ENCODE measurements around the gene P2RY4.
"Not testable (repeated sequence)": the region's sequence is repeated elsewhere in the genome, so short reads cannot be mapped to it uniquely, and the experiment has no call there.

The P2RY4 gene

DNA sequence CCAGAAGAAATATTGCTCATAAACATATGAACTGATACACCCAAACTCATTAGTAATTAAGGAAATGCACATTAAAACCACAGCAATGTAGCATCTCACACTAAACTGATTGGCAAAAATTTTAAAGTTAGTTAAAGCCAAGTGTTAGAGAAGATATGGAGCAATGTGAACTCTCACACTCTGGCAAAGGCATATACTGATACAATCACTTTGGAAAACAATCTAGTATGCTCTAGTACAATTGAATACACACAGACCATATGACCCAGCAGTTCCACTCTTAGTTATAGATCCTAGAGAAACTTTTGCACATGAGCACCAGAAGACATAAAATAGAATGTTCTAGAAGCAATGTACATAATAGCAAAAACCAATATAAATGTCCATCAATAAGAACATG, 34.0 kb downstream of the P2RY4 start:
- Histone ChIP-seq H3K36me3 (replicated peaks) (no peaks in the 10 kb centered on the region), H3K27me3 (ENCODE audit: low read depth) (no peaks in the 10 kb centered on the region), H3K9me3 (no peaks in the 10 kb centered on the region), H3K4me3 (no peak overlapping the region), H3K4me1 (no peaks in the 10 kb centered on the region)
- in situ Hi-C loops (cut with MboI; ENCODE audit: low sequenced_read_pairs), result no loop called here
- DNase-seq (ENCODE audit: low spot score in 2 of 2), result no peak

- no peak for DNase-seq (ENCODE audit: low spot score in 2 of 2)
- Histone ChIP-seq H3K4me3 (no peak overlapping the region), H3K27me3 (ENCODE audit: low read depth) (no peaks in the 10 kb centered on the region), H3K4me1 (peaks cover 9% of the 10 kb centered on the region), H3K9me3 (peaks cover 5% of the 10 kb centered on the region; the same call in 1 of the 2 replicates), H3K36me3 (replicated peaks) (no peaks in the 10 kb centered on the region)
- in situ Hi-C loops (cut with MboI; ENCODE audit: low sequenced_read_pairs), result no loop called here
These were observed 39.9 kb downstream of the P2RY4 start for GRCh38 chrX:70219938-70220764.

DNA sequence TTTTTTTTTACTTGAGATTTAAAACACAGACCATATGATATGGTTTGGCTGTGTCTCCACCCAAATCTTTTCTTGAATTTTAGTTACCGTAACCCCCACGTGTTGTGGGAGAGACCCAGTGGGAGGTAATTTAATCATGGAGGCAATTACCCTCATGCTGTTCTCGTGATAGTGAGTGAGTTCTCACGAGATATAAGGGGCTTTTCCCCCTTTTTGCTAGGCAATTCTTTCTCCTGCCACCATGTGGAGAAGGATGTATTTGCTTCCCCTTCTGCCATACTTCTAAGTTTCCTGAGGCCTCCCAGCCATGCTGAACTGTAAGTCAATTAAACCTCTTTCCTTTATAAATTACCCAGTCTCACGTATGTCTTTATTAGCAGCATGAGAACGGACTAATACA, 50.4 kb downstream of the P2RY4 start:
- H3K9me3 ChIP-seq; in situ Hi-C loops (cut with MboI; ENCODE audit: low sequenced_read_pairs); H3K4me3 ChIP-seq; H3K36me3 ChIP-seq (replicated peaks); H3K4me1 ChIP-seq; DNase-seq (ENCODE audit: low spot score in 2 of 2); H3K27me3 ChIP-seq (ENCODE audit: low read depth): not testable (repeated sequence)

DNA sequence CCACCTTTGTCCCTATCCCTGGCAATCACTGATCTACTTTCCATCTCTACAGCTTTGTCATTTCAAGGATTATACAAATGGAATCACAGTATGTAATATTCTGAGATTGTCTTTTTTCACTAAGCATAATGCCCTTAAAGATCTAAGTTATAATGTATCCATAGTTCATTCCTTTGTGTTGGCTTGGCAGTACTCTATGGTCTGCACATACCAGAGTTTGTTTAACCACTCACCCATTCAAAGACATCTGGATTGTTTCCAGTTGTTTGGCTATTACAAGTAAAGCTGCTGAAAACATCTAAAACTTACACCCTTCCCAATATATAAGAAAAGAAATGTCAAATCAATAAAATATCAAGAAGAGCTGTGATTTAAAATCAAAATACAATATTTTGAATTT, 51.5 kb downstream of the P2RY4 start:
- H3K4me3 ChIP-seq, result no peak overlapping the region
- in situ Hi-C loops (cut with MboI; ENCODE audit: low sequenced_read_pairs), result no loop called here
- no peaks in the 10 kb centered on the region for H3K9me3 ChIP-seq
- H3K27me3 ChIP-seq (ENCODE audit: low read depth), result no peaks in the 10 kb centered on the region; the same call in 1 of the 2 replicates
- no peaks in the 10 kb centered on the region for H3K4me1 ChIP-seq
- H3K36me3 ChIP-seq (replicated peaks), result no peaks in the 10 kb centered on the region
- no peak for DNase-seq (ENCODE audit: low spot score in 2 of 2)

All from HAP-1 (cell line).